Measurements from ENCODE around the gene SLC22A31. TPM values are rescaled to one million over a fixed set of nuclear protein-coding genes. Genes with fewer than 3 reads are reported as not detected.
"Not testable (repeated sequence)": the region's sequence is repeated elsewhere in the genome, so short reads cannot be mapped to it uniquely, and the experiment has no call there.

Gene SLC22A31
- 0.78 TPM for polyA plus RNA-seq (2013, experiment 1 of 2; ENCODE audit: insufficient read length)
- 0.89 TPM for polyA plus RNA-seq (2013, experiment 2 of 2; ENCODE audit: insufficient read length)

DNA sequence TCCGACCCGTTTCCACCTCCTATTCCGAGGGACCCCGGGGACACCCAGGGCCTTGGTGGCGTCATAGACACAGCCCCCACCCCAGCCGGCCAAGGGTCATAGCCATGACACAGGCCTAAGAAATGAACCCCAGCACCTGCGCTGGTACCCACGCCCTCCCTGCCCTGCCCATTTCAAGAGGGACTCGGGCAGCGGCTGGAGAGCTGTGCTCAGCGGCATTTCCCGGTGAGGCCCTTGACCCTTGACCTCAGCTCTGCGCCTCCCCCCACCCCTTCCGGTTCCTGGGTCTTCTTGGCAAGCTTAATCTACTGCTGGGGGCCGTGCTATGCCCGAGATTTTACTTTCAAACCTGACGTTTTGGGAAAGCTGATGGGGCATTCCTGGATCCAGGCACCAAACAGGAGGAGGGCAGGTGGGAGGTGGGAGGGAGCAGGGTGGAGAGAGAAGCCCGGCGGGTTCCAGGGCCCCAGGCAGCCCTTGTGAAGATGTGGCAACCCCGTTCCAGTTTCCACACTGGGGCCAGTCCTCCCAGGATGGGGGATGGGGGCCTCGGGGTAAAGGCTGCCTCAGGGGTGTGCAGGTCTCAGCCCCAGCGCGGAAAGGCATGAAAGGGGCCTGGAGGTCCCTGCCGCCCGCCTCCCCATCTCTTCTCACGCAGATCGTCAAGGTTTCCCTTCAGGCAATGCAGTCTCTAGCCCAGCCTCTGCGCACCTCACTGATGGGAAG lies at the start of gene SLC22A31:
SLC22A31 (minus strand) TSS at position 414 of the 726 bp plus-strand sequence; CDS start at position 378, 36 bp downstream.
- DNase-seq, result no peak

GRCh38 chr16:89248196-89248982 lies 48.1 kb upstream of the SLC22A31 start:
- DNase-seq, result no peak

- not testable (repeated sequence) for DNase-seq
Observed at GRCh38 chr16:89247734-89248075, 47.4 kb upstream of the SLC22A31 start.

DNA sequence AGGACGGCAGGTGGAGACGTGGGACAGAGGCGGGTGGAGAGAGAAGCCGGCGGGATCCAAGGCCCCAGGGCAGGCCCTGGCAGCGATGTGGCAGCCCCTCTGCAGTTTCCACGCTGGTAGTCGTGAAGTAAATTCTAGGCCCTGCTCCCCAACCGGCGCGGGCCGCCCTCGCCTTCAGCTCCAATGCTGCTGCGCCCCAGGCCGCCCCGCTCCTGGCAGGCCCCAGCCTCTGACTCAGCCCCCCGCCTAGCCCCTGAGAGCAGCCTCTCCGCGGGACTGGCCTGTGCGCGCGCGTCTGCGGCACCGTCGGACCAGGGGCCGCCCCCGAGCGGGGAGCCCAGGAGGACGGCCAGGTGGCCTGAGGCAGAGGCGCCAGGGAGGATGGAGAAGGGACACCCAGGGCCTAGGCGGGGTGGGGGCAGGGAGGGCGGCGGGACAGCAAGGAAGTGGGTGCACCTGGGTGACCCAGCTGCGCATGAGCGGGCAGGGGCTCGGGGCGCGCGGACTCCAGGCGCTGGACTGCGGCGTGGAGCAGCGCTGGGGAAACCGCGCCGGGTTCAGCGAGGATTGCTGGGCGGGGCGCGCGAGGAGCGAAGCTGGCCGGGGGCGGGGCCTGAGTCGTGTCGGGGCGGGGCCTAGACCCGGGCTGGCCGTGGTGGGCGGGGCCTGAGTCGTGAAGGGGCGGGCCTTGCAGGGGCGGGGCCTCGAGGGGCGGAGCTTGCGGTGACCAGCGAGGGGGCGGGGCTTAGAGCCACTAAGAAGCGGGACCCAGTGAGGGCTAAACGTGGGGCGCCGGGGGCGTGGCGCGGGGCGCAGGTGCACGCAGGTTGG lies 46.8 kb upstream of the SLC22A31 start:
- DNase-seq, result peak; percentile 73

DNA sequence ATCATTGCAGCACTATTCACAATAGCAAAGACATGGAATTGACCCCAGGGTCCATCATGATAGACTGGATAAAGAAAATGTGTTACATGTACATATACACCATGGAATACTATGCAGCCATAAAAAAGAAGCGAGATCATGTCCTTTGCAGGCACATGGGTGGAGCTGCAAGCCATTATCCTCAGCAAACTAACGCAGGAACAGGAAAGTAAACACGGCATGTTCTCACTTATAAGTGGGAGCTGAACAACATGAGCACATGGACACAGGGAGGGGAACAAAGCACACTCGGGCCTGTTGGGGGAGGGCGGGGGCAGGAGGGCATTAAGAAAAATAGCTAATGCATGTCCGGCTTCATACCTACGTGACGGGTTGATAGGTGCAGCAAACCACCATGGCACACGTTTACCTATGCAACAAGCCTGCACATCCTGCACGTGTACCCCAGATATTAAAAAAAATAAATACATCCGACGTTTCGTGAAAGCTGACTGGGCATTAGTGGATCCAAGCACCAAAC lies 46.1 kb upstream of the SLC22A31 start:
- no peak for DNase-seq

DNA sequence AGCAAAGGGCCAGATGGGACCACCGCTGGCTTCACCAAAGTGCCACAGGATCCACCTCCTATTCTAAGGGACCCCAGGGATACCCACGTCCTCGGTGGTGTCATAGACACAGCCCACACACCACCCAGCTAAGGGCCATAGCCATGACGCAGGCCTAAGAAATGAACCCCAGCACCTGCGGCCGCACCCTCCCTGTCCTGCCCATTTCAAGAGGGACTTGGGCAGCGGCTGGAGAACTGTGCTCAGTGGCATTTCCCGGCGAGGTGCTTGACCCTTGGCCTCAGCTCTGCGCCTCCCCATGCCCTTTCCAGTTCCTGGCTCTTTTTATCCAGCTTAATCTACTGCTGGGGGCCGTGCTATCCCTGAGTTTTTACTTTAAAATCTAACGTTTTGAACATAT lies 44.4 kb upstream of the SLC22A31 start:
- DNase-seq, result no peak

DNA sequence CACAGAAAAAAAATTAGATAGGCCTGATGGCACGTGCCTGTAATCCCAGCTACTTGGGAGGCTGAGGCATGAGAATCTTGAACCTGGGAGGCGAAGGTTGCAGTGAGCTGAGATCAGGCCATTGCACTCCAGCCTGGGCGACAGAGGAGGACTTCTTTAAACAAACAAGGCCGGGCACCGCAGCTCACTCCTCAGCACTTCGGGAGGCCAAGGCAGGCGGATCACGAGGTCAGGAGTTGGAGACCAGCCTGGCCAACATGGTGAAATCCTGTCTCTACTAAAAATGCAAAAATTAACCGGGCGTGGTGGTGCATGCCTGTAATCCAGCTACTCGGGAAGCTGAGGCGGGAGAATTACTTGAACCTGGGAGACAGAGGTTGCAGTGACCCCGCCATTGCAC lies 43.9 kb upstream of the SLC22A31 start:
- not testable (repeated sequence) for DNase-seq

GRCh38 chr16:89243664-89244063 lies 43.3 kb upstream of the SLC22A31 start:
- DNase-seq, result no peak

DNA sequence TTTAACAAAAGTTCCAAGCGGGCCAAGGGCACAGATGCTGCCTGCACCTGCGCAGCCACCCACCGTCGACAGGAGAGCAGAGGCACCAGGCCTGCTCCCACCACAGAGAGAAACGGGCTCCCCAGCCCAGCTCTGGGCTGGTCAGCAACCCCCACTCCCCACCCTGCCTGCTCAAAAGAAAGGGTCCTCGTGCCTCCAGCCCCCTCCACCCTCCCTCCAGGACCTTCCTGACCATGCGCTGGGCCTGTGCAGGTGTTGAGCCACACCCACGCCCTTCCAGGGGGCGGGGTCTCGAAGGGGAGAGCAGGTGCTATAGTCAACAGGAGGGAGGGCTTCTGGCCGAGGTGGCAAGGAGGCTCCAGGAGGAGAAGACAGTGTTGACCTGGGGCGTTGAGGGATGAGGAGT lies 42.5 kb upstream of the SLC22A31 start:
- no peak for DNase-seq

- DNase-seq, result peak; percentile 77
Observed at GRCh38 chr16:89241187-89242007, 41.1 kb upstream of the SLC22A31 start.

DNA sequence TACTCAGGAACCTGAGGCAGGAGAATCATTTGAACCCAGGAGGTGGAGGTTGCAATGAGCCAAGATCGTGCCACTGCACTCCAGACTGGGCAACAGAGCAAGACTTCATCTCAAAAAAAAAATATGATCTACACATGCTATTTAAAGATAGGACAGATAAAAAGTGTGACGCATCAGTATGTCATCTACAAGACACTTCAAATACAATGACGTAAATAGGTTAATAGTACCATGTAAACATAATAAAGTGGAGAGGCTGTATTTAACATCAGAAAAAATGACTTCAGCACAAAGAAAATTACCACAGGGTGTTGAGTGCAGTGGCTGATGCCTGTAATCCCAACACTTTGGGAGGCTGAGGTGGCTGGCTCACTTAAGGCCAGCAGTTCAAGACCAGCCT lies 37.4 kb upstream of the SLC22A31 start:
- no peak for DNase-seq

- no peak for DNase-seq
Observed at GRCh38 chr16:89233678-89234490, 33.5 kb upstream of the SLC22A31 start.

DNA sequence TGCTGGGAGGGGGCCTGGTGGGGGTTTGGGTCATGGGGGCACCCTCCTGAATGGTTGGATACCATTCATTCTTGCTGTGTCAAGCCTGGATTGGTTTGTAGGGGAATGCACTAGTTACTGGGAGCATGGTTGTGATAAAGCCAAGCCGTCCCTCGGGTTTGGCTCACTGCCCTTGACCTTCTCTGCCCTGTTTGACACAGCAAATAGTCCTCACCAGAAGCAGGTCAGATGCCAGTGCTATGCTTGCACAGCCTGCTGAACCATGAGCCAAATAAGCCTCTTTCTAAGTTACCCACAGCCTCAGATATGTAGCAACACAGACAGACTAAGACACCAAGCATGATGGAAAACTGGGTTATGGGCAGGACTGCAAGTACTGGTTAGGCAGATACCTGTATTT lies 31.8 kb upstream of the SLC22A31 start:
- DNase-seq, result no peak

- no peak for DNase-seq
Observed at GRCh38 chr16:89230255-89230654, 29.9 kb upstream of the SLC22A31 start.

GRCh38 chr16:89224665-89225064 lies 24.3 kb upstream of the SLC22A31 start:
- DNase-seq, result no peak

GRCh38 chr16:89222931-89223330 lies 22.6 kb upstream of the SLC22A31 start:
- no peak for DNase-seq

DNA sequence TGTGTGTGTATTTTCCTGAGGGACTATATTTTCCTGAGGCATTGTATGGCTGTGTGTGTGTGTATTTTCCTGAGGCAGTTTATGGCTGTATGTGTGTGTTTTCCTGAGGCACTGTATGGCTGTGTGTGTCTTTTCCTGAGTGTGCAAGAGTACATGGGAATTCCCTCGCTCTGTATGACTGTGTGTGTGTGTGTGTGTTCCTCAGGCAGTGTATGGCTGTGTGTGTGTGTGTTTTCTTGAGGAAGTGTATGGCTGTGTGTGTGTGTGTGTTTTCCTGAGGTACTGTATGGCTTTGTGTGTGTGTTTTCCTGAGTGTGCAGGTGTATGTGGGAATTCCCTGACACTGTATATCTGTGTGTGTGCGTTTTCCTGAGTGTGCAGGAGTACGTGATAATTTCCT lies 21.3 kb upstream of the SLC22A31 start:
- no peak for DNase-seq

DNA sequence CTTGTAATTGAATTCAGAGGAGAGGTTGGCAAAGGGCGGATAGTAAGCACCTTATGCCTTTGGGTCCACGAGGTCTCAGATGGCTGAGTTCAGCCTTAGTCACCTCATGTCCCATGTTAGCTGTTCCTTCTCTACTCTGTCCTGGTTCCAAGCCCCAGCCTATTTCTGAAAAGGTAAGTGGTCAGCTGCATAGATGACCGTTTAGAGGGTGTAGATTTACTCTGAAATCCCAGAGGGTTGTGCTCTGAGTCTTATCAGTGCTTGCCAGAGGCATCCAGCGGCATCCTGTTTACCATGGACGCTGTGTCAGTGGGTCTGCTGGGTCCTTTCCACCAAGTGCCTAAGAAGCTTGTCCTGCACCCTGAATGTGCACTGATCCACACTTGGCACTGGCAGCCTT lies 19.0 kb upstream of the SLC22A31 start:
- DNase-seq, result no peak

- peak; percentile 77 for DNase-seq
Observed at GRCh38 chr16:89217388-89218191, 17.3 kb upstream of the SLC22A31 start, which contains the start of gene ZNF778. TSS of gene ZNF778 (plus strand) at chr16:89217703. CDS start at chr16:89221128, 3,425 bp downstream.

DNA sequence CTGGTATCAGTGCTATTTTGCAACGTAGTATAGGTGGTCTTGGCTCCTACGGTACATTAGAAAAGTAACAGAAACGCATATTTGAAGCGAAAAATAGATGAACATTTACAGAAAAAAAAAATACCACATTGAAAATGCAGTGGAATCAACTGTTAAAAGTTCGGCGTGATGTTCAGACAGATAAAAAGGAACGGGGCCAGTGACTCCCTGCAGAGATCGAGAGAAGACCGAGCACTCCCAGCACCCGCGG lies 16.7 kb upstream of the SLC22A31 start:
- DNase-seq, result no peak

Data from fibroblast of skin of abdomen (primary cell).